HG02938 (cell line): ENCODE data around the gene DMRT1.

Experiments
- ATAC-seq: cut with Tn5 transposase; IDR thresholded peaks from one replicate; pipeline ENCODE4 v1.9.1; 2021; ENCODE audit warnings: mild to moderate bottlenecking, moderate library complexity; ENCODE audit not compliant: unreplicated experiment

Gene DMRT1

DNA sequence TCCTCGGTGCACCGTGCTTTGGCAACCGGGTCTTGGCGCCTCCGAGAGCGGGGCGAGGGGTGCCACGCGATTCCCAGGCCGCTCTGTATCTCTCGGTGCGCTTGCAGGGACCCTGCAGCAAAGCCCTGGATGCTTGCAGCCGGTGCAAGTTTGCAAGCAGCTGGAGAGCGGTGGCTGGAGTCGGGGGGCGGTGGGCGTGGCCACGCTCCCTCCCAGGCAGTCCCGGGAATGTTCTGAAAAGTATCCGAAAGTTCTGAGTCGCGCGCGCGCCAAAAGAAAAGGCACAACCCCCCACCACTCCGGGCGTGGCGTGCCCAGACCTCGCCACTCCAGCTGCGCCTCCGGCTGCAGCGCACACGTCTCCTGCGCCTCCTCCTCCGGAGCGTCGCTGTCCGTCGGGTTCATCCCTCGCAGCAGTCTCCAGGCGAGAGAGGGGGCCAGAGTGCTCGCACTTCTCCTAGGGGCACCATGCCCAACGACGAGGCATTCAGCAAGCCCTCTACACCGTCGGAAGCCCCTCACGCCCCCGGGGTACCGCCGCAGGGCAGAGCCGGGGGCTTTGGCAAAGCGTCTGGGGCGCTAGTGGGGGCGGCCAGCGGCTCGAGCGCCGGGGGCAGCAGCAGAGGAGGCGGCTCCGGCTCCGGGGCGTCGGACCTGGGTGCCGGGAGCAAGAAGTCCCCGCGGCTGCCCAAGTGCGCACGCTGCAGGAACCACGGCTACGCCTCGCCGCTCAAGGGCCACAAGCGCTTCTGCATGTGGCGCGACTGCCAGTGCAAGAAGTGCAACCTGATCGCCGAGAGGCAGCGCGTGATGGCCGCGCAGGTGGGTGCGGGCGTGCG is at the start of gene DMRT1:
TSS of gene DMRT1 (plus strand) at position 327 of the 839 bp plus-strand sequence. CDS start at position 469, 142 bp downstream.
- no peak for ATAC-seq

DNA sequence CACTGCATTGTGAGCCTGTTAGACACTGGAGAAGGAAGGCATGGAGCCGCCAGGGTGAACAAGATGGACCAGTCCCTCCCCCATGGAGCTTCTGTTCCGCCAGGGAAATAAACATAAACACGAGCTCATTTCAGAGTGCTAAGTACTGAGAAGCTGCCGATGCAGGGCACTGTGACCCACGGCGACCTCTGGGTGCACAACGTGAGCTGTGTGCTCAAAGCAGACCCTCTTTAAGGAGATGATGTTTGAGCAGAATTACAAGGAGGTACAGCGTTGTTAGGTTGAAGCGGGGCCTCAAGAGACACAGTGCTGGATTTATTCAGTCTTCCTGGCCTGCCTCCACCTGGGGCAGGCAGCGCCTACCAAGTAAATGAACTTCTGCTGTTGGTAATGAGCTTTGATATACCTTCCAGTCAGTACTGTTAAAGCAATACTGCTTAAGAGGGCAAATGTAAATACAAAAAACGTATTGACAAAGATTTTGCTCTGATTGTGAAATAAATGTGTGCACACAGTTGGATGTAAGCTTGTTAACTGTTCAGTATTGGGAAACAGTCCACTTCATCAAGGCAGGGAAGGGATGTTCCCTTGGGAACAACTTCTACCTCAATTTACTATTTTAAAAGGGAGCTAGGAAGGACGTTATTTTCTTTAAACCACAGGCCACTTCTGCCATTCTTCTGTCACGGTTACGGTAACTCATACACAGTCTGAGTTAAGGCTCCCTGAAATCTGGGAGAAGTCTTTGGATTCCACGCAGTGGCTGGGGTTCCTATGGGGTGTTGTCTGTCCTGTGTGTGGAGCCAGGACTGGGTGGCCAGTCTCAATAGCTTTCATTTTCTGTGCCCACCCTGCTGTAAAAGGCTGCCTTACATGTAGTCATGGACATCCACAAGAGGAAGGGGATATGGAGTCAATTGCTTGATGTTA is 48.9 kb upstream of the DMRT1 start:
- no peak for ATAC-seq

DNA sequence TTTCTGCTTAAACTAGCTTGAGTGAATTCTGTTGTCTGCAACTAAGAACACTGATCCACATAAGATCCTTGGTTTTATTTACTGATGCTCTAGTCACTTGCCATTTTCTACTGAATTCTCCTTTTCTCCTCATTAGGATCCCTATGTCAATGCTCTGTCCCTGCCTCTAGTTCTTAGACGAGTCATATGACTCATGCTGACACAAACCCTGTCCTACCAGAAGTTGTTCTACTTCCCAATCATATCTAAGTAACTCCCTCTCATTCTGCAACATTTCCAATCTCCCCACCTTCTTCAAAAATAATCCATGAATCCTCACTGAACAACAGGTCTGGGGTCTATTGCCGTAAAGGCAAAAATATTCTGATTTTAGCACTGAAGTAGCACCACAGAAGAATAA is 47.1 kb upstream of the DMRT1 start:
- ATAC-seq = no peak

DNA sequence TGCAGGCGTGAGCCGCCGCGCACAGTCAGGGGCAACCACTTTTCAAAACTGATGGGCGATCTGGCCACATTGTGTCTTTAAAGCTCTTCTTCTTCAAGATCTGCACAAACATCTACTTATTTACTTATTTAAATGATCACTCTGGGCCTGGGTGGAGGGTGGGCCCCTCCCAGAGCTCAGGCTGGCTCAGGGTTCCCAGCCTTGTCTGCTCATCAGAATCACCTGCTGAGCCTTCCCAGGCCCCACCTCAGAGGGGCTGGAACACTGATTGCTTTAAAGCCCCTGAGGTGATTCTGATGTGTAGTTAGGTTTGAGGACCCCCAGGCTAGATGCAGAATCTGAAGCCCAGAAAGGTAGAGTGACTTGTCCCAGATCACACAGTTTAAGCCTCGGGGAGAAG is 45.6 kb upstream of the DMRT1 start:
- no peak for ATAC-seq

DNA sequence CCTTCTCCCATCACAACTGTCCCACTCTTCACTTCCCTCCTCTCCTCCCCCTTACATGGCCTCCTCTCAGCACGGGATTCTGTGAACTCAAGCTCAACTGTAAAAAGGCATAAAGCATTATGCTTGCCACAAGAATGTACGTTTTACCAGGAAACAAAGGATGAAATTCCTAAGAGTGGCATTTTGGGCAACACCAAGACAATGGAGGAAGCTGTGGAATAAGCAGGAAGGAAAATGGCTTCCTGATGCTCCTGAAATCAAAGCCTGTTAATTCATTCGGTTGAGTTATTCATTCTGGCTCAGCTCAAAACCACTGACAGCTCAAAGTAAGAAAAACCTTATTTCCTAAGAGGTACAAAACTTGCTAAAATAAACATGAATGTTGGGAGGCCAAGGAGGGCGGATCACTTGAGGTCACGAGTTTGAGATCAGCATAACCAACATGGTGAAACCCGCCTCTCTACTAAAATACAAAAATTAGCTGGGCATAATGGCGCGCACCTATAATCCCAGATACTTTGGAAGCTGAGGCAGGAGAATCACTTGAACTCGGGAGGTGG is 40.8 kb upstream of the DMRT1 start:
- ATAC-seq = no peak

DNA sequence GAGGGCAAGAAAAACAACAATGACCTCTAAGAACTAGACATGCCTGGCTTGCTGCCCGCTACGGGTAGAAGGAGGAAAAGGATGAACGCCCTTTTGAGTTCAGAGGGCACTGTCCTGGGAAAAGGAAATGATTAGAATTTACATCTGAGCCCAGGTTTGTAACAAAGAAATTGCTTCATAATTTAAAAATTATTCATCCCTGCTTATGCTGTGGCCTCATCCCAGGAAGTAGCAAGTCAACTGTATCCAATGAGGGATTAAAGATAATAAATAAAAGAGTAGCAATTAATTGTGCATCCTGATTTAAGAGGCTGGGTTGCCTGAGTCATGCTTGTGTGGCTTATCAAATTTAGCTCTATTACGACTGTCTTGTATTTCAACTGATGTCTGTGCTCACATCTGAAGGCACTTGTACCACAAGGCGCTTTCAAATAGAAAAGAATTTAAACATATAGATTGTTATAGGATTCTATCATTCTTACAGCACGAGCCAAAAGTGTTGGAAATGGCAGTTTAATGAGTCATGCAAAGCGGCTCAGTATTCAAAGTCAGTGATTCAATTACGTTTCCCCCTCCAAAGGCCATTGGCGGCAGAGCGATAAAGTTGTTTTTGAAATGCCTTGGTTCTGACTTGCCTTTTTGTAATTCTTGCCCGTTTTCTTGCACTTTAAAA is 40.0 kb upstream of the DMRT1 start:
- ATAC-seq = no peak

DNA sequence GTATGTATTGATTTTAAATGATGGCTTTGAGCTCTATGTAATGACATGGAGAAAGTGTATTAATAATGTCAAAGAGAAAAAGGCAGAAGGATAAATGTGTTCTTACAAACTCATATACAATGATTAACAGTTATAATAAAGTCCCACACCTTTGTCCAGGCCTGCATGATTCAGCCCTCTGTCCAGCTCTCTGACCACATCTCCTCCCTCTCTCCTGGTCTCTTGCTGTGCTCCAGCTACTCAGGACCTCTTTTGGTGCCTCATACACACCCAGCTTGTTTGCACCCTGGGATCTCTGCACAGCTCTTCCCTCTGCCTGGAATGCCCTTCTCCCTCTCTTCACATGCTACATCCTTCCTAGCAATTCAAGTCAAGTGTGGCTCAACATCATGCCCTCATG is 37.5 kb upstream of the DMRT1 start:
- no peak for ATAC-seq

DNA sequence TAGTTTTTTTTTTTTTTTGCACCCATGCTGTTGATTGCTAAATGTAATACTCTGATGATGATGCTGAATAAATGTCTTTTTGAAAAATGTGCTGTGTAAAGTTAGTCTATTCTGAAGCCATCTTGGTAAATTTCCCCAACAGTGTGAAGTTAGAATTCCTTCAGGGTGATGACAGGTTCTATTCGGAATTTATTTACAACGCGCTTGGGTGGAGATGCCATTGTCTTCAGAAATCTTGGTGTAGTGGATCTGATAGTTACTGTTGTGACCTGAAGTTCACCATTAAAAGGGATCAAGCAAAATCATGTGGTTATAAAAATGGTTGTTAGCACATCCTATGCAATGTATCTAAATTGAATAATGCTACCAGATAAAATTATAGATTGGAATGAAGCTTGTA is 36.3 kb upstream of the DMRT1 start:
- ATAC-seq = no peak

DNA sequence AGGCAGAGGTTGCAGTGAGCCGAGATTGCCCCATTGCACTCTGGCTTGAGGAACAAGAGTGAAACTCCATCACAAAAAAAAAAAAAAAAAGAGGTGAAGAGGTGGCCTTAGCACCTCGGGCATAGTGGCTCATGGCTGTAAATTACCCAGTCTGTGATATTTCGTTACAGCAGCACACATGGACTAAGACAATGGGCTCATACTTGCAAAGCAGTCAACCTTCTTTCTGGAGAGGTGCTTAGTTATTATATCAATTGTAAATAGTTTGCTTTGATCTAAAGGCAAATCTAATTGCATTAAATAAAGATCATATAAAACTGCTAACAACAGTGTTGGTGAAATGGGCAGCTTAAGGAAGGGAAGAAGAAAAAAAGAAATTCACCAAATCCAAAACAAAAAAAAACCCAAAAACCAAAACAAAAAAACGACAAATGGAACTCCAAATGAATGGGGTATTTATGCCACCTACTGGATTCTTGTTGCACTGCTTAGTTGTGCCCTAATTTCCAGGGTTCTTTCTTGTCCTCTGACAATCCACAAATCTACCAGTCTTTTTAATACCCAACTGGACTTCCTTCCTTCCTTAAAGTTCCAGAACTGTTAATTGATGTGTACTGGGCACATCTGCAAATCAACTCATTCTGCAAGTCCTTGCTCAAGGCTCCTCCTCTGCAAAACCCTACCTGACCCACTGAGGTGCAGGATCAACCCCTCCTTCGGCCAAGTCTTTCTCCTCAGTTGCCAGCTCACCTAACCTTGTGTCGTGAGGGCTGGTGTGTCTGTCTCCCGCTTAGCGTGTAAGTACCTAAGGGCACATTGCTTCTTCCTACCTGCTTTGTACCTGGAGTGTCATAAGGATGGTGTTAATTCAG is 35.0 kb upstream of the DMRT1 start:
- no peak for ATAC-seq

DNA sequence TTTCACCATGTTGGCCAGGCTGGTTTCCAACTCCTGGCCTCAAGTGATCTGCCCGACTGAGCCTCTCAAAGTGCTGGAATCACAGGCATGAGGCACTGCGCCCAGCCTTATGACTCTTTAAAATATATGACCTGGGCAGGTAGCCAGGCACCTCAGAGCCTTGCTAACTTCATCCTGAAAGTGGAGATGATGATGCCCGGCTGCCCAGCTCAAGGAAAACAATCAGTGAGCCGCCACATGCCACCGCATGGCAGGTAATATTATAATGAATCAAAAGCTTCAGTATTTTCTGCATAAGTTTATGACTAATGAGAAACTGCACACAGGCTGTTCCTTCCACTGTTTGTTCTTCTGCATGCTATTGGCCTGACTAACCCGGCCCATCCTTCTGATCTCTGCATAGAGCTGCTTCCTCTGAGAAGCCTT is 30.4 kb upstream of the DMRT1 start:
- ATAC-seq = no peak

DNA sequence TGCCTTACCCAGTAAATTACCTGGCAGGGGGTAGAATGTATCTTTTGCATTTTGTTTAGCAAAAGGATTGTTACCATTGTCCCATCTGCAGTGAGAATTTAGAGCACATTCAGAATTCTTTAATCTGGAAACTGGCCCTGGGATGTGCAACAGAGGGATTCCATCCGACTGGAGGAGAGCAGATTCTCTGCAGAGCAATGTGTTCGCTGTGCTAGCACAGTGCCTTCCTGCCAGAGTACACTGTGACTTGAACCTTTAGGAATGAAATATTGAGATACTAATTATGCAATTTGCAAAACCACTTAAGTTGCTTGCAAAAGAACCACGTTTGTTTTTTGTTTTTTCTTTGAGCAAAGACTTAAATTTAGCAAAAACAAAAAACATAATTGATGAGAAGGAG is 22.5 kb upstream of the DMRT1 start:
- no peak for ATAC-seq

DNA sequence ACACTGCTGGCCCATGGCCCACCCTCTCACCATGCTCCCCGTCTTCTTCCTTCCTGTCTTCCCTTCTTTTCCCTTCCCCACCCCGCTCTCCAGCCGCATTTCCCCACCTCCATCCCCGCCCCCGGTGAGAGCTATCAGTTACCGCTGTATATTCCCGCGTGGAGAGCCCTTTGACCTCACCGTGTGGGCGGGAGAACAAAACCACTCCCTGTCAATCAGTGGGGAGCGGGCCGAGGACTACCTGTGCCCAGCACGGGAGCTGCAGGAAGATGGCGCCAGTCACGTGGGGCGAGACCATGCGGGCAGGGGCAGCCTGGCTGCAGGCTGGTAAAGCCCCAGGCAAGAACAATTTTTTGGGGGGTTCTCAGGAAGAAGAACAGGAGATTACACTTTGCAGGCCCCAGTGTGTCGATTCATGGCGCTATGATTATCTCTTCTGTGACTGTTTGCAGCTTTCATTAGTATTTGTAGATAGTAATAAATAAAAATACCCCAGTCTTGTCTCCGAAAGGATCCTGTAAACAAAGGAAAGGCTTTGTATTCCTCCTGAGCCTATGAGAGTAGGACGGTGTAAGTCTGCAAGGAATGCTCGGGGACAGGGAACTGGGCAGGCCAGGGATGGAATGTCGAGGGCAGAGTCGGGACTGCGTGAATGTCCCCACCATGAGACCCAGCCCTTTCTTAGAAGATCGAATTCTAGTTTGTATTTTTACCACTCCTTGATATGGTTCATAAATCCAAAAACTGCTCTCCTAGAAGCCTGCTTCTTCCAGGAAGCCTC is 14.8 kb upstream of the DMRT1 start:
- ATAC-seq = no peak

DNA sequence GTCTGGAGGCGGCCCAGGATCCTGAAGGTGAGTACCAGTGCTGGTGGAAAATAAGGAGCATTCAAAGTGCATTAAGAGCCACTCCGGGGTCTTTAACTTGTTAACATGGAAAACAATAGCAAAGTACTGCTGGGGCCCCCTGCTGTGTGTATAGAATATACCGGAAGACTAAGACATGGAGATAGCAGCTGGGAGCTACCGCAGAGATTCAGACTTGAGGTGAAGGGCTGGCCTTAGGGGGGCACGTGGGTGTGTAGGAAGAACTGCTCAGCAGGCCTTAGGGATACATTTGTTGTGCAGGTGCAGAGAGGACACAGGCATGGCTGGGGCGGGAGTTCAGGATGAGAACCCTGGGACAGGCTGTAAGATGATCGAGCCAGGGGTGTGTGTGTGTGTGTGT is 1.2 kb upstream of the DMRT1 start:
- no peak for ATAC-seq

DNA sequence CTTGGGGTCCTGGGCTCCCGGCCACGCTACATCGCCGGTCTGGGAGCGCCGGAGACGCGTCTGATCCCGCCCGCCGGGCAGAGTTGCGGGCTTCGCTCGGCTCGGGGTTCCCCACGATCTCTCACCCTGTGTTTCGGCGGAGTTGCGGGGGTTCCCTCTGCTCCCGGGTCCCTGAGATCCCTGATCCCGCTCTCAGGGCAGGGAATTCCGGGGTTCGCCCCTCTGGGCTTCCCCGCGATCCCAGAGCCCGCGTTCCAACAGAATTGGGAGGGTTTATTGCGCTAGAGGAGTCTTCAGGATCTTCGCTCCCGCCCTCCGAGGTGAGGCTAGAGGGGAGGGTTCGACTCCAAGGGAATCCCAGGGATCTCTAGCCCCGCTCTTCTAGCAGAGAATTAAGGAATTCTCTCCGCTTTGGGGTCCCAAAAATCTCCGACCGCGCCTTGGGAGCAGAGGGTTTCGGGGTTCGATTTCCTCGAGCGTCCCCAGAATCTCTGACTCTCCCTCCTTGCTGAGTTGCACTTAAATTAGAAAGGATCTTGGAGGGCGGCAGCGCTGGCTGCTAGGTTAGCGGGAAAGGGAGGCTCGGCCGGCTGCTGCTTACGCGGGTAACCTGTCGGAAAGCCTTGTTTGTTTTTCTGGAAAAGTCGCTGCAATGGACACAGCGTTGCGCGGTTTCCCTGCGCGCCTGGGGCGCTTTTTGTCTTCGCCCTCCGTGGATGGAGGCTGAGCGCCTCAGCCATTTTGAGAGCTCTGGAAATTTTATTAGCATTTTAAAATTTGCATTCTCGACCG is 1.3 kb downstream of the DMRT1 start:
- ATAC-seq = no peak

DNA sequence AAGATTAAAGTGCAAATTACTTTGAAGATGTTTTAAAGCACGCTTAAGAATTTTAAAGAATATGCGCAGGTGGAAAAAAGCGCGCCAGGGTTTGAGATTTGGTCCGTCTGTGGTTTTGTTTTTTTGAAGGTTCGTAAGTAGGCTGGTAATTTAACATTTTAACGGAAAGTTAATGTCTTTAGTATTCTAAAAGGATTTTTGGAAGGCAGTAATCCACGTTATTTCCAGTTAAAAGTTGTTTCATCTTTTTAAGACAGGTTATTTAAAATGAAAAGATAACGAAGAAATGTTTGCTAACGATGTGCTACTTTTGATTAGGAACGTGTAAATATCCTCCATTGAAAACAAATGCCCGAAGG is 1.9 kb downstream of the DMRT1 start:
- no peak for ATAC-seq

DNA sequence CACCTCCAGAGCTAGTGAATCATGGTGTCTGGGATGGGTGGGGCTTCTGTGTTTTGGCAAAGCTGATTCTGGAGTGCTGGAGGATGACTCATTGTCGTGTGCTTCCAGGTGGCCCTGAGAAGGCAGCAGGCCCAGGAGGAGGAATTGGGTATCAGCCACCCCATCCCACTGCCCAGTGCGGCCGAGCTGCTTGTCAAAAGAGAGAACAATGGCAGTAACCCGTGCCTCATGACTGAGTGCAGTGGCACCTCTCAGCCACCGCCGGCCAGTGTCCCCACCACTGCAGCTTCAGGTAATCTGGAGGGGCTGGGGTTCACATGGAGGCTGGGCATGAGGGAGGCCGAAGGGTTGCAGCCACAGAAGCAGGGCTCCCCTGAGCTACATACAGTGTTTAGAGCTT is 5.4 kb downstream of the DMRT1 start:
- ATAC-seq = no peak

DNA sequence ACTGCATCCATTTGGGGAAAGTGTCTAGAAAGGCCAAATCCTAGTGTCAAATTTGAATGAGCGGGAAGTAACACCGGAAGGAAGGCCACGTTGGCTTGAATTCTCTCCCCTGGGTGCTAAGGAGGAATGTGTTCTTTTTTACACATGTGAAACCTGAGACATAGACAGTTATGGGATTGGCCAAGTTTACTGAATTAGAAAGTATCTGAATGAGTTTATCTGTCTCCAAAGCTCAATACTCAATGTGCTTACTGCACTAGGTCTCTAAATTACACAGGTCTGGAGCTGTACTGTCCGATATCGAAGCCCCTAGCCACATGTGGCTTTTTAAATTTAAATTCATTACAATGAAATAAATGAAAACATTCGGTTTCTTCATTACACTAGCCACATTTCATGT is 6.0 kb downstream of the DMRT1 start:
- no peak for ATAC-seq

DNA sequence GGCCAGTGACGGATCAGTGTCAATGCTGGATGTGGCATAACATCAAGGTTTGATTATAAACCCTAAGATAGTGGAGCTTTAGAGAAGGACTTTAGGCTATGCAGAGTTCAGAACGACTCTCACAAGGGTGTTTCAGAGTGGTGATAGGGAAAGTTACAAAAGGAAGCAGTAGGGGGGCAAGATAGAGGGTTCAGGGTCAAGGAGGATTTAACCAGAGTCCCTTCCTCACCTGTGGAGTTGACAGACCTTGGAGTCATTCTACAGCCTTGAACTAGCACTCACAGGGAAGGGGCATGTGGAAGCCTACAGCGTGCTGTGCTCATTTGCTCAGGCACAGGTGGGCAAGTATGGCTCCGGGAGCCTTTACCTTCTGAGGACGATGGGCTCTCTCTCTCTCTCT is 7.9 kb downstream of the DMRT1 start:
- no peak for ATAC-seq

DNA sequence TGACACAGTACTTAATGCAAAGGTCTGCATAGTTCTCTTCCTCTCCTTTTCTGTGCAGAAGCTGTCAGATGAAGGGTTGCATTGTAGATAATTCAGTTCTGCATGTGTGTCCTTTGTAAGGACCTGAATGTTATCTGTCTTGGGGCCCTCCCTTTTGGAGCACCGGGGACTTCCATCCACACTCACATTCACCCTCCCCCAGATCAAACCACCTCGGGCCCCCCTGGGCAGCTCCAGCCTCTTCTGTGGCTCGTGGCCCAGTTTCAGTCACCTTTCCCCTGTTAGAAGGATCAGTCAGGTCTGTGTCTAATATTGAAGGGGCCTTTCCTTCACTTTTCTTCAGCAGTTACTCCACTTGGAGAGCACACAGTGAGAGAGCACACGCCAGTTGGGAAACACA is 11.0 kb downstream of the DMRT1 start:
- no peak for ATAC-seq
